GM12801 (cell line): ENCODE data around the gene GRIK5.

Source experiments
- TF ChIP-seq, protein P1 (sequence below): IDR thresholded peaks from one replicate; pipeline ENCODE4 v1.5.1; 2011; ENCODE audit warnings: control low read depth; ENCODE audit not compliant: insufficient read length; ENCODE audit errors: extremely low read depth

The GRIK5 gene

DNA sequence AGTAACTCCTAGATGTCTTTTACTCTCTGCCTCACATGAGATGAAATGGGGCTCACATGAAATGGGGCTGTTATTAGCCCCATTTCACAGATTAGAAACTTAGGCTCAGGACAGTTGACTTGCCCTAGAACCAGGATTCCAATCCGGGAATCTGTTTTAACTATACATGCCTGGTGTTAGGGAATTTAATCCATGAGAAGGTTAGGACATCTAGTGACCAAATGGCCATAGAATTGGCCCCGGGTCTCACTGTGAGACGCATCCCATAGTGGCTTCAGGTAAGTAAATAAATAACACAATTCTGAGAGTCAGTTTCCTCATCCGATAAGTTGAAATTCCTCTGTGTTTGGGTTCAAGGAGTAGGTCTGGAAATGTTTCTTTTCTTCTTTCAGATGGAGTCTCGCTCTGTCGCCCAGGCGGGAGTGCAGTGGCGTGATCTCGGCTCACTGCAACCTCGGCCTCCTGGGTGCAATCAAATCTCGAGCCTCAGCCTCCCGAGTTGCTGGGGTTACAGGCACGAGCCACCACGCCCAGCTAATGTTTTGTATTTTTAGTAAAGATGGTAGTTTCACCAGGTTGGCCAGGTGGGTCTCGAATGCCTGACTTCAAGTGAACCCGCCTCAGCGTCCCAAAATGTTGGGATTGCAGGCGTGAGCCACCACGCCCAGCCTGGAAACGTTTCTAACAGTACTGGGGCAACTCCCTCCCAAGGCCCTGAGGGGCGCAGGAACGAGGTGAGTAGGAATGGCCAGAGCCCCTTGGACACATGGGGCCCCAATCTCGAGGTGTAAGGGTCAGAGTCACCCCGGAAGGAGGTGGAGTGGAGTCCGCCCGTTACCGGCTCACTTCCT is 4.7 kb upstream of the GRIK5 start:
- TF ChIP-seq, protein P1, sequence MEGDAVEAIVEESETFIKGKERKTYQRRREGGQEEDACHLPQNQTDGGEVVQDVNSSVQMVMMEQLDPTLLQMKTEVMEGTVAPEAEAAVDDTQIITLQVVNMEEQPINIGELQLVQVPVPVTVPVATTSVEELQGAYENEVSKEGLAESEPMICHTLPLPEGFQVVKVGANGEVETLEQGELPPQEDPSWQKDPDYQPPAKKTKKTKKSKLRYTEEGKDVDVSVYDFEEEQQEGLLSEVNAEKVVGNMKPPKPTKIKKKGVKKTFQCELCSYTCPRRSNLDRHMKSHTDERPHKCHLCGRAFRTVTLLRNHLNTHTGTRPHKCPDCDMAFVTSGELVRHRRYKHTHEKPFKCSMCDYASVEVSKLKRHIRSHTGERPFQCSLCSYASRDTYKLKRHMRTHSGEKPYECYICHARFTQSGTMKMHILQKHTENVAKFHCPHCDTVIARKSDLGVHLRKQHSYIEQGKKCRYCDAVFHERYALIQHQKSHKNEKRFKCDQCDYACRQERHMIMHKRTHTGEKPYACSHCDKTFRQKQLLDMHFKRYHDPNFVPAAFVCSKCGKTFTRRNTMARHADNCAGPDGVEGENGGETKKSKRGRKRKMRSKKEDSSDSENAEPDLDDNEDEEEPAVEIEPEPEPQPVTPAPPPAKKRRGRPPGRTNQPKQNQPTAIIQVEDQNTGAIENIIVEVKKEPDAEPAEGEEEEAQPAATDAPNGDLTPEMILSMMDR: no peak

DNA sequence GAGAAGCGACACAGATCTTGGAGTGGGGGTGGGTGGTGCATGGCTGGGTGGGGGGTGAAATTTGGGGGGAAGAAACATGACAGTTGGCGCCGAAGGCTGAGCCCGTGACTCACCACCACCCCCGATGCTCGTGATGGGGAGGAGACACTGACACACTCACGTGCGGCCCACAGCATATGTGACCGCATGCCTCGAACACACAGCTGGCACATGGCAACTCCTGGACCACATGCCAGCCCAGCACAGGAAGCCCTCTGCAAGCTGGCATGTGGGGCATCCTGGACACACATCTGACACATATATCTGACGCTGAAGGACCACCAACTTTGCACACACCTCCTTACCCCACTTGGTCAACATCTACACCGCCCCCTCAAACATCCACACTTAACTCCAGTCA is 1.2 kb upstream of the GRIK5 start:
- TF ChIP-seq, protein P1: no peak

DNA sequence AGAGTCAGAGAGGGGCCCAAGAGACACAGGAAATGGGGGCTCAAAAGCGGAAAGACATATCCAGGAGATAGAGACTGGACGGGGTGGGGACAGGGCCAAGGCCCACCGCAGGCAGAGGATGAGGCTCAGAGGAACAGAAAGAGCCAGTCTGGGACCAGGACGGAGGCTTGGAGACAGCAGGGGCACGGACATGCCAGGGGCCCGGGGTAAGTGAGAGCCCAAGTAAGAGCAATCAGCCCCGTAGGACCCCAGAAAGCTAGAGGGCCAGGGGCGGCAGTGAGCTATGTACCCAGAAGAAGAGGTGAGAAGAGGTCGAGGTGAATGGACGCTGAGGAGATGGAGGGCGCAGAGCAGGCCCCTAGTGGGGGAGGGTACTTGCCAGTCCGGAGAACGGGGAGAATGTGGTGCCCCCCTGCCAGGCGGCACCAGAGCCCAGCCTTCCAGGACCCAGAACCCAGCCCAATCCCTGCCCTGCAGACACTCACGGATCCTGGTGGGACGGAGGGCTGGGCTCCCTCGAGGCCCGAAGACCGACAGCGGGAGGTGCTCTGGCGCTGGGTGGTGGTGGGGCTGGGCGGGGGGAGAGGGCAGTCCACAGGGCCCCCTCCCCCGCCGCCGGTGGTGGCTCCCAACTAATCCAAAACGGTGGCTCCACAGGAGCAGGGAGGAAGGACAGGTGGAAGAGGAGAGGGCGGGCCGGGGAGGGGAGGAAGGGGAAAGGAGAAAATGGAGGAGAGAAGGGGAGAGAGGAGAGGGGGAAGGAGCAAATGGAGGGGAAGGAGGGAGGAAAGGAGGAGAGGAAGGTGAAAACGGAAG is 1.0 kb downstream of the GRIK5 start:
- TF ChIP-seq, protein P1: no peak

DNA sequence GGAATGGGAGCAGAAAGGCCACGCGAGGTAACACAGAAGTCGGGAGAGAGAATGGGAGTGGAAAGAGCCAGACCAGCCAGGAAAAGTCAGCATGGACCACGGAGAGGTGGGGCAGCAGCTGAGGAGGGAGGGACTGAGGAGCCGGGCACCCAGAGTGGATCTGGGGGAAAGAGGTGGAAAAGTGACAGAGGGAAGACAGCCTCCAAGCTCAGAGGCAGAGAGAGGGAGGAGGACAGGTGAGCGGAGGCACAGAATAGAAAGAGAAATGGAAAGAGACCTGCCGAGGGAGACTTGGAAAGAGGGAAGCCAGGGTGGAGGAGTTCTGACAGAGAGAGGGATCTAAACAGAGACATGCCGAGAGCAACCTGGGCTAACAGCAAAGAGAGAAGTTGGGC is 1.6 kb downstream of the GRIK5 start:
- TF ChIP-seq, protein P1: no peak

DNA sequence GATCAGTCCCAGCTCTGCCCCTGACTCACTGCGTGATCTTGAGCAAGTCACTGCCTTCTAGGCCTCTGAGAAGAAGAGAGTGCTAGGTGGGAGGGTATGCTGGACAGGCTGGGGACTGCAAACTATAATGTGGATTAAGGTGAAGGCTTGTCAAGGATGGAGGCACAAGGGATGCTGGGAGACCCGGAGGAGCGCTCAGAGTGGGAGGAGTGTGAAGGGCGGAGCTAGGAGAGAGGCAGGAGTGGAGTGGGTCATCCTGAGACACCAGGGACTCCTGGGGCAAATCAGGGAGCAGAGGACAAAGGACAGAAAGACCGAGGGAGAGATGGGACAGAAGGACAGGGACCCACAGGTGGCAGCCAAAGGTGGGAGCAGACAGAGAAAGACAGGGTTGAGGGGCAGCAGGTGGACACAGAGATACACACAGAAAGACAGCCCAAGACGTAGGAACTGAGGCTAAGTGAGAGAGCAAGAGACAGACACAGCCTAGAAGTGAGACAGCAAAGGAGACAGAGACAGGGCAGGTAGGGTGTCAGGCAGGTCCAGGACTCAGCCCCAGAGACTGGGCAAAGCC is 2.6 kb downstream of the GRIK5 start:
- TF ChIP-seq, protein P1: no peak

DNA sequence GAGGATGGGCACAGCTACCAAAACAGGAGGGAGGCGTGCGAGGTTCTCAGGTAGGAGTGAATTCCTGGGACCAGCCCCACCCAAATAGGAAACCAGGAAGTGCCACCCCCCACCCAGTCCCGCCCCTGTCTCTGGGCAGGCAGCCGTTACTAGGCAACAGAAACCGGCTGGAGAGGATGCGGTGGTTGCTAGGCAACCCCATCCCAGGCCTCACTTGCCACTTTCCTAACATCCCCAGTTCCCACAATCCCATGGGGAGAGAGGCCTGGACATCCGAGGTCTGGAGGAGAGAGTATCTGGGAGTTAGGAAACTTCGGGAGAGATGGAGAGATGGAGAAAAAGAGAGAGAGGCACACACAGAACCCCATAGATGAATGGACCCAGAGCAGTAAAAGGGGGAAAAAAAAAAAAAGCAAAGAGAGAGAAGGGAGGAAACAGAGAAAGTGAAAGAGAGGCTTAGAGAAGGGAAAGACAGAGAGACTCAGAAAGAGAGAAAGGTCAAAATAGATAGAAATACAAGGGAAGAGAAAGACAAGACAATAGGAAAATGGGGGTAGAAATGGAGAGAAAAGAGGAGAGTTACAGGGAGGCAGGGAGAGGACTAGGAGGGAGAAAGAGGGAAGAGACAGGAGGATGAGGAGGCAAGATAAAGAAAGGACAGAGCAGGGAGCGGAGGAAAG is 3.8 kb downstream of the GRIK5 start:
- TF ChIP-seq, protein P1: no peak

DNA sequence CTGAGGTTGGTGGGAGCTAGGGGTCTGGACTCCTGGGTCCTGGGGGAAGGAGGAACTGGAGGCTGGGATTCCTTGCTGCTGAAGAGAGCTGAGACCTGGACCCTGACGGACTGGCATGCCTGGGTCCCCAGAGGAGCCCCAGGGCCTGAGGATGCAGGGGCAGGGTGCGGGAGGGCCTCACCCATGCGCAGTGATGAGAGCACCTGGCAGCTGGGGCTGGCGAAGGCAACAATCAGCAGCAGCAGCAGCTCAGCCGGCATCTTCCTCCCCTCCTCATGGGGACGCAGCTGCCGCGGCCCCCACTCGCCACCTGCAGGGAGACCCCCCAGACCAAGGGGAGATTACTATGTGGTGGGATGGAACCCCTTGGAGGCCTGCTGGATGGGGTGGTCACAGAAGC is 4.5 kb downstream of the GRIK5 start:
- TF ChIP-seq, protein P1: no peak
